ENCODE data around the gene C13orf46.

DNA sequence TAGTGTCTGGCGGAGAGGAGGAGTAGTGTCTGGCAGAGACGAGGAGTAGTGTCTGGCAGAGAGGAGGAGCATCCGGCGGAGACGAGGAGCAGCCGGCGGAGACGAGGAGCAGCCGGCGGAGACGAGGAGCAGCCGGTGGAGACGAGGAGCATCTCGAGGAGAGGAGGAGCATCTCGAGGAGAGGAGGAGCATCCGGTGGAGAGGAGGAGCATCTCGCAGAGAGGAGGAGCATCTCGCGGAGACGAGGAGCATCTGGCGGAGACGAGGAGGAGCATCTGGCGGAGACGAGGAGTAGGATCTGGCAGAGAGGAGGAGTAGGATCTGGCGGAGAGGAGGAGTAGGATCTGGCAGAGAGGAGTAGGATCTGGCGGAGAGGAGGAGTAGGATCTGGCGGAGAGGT is 18.2 kb downstream of the C13orf46 start:
- TF ChIP-seq, protein P1, sequence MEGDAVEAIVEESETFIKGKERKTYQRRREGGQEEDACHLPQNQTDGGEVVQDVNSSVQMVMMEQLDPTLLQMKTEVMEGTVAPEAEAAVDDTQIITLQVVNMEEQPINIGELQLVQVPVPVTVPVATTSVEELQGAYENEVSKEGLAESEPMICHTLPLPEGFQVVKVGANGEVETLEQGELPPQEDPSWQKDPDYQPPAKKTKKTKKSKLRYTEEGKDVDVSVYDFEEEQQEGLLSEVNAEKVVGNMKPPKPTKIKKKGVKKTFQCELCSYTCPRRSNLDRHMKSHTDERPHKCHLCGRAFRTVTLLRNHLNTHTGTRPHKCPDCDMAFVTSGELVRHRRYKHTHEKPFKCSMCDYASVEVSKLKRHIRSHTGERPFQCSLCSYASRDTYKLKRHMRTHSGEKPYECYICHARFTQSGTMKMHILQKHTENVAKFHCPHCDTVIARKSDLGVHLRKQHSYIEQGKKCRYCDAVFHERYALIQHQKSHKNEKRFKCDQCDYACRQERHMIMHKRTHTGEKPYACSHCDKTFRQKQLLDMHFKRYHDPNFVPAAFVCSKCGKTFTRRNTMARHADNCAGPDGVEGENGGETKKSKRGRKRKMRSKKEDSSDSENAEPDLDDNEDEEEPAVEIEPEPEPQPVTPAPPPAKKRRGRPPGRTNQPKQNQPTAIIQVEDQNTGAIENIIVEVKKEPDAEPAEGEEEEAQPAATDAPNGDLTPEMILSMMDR (IDR thresholded peaks at IDR 0.05): no peak
- no peak for TF ChIP-seq POLR2A (IDR thresholded peaks at IDR 0.05)

Data from esophagus squamous epithelium (tissue), 4 donors.